Hematopoietic multipotent progenitor cell treated with erythropoietin and hydrocortisone succinate and interleukin-3 and kit ligand, for 8 days (in vitro differentiated cells): Measurements from ENCODE around the gene C4orf50.

ENCODE experiments used
- DNase-seq: peaks from one replicate; pipeline ENCODE4 v3.0.0-alpha.2; 2015

Gene C4orf50

GRCh38 chr4:5940470-5941203 lies 77.6 kb downstream of the C4orf50 start:
- no peak for DNase-seq

- DNase-seq, result no peak
These were observed 84.0 kb downstream of the C4orf50 start for GRCh38 chr4:5933996-5934831.

GRCh38 chr4:5933116-5933515 lies 85.1 kb downstream of the C4orf50 start:
- no peak for DNase-seq

GRCh38 chr4:5932035-5932568 lies 86.1 kb downstream of the C4orf50 start:
- DNase-seq, result no peak

GRCh38 chr4:5931526-5931925 lies 86.7 kb downstream of the C4orf50 start:
- no peak for DNase-seq

GRCh38 chr4:5930876-5931275 lies 87.4 kb downstream of the C4orf50 start:
- no peak for DNase-seq

GRCh38 chr4:5930456-5930855 lies 87.8 kb downstream of the C4orf50 start:
- DNase-seq, result no peak

- no peak for DNase-seq
These were observed 89.3 kb downstream of the C4orf50 start for GRCh38 chr4:5928844-5929420.

GRCh38 chr4:5928274-5928673 lies 90.0 kb downstream of the C4orf50 start:
- no peak for DNase-seq

- DNase-seq, result no peak
These were observed 90.5 kb downstream of the C4orf50 start for GRCh38 chr4:5927747-5928146.

GRCh38 chr4:5927116-5927515 lies 91.1 kb downstream of the C4orf50 start:
- DNase-seq, result no peak

GRCh38 chr4:5926598-5926997 lies 91.6 kb downstream of the C4orf50 start:
- DNase-seq, result no peak

GRCh38 chr4:5925419-5926200 lies 92.6 kb downstream of the C4orf50 start:
- no peak for DNase-seq

- no peak for DNase-seq
These were observed 93.6 kb downstream of the C4orf50 start for GRCh38 chr4:5924461-5925125.

GRCh38 chr4:5923376-5923775 lies 94.9 kb downstream of the C4orf50 start:
- no peak for DNase-seq

- DNase-seq, result no peak
These were observed 95.7 kb downstream of the C4orf50 start for GRCh38 chr4:5922556-5922955.

GRCh38 chr4:5921981-5922380 lies 96.2 kb downstream of the C4orf50 start:
- DNase-seq, result no peak

GRCh38 chr4:5921101-5921980 lies 96.9 kb downstream of the C4orf50 start:
- no peak for DNase-seq

GRCh38 chr4:5919571-5919970 lies 98.7 kb downstream of the C4orf50 start:
- DNase-seq, result no peak

- no peak for DNase-seq
These were observed 99.2 kb downstream of the C4orf50 start for GRCh38 chr4:5919044-5919443.

GRCh38 chr4:5918331-5918985 lies 99.8 kb downstream of the C4orf50 start:
- no peak for DNase-seq
